ENCODE measurements around the gene AREG. TPM values are rescaled to one million over a fixed set of nuclear protein-coding genes. Genes with fewer than 3 reads are reported as not detected.
A peak's percentile ranks its signal among the peaks of the same experiment; 100 is the strongest.
"Not testable (repeated sequence)": the region's sequence is repeated elsewhere in the genome, so short reads cannot be mapped to it uniquely, and the experiment has no call there.

Gene AREG
- under 1 TPM; 0.11 to 0.76 (median 0.16) TPM for polyA plus RNA-seq (ENCODE audit: insufficient read length in 3 of 3)
- long read RNA-seq, donor 1 = 0 reads
- long read RNA-seq, donor 2 = 0 reads
- long read RNA-seq, donor 3 = 0 reads
- long read RNA-seq, donor 4 = 0 reads
- long read RNA-seq, donor 5 = 0 reads
- long read RNA-seq, donor 6 = 0 reads
- long read RNA-seq, donor 7 = 0 reads
- long read RNA-seq, donor 8 = 0 reads
- long read RNA-seq, donor 9, partial matches to known transcripts = 0 of 1 reads
- long read RNA-seq, donor 9, other reads (novel, unspliced or antisense) = 0 of 1 reads
- long read RNA-seq, donor 10 = 0 reads
- long read RNA-seq, donor 11 = 0 reads
- long read RNA-seq, donor 12 = 0 reads
- long read RNA-seq, donor 13 = 0 reads
- long read RNA-seq, donor 14 = 0 reads
- long read RNA-seq, donor 15 = 0 reads
- long read RNA-seq, donor 16 = 0 reads

GRCh38 chr4:74444891-74445642, at the start of gene AREG:
Gene AREG, plus strand, starts transcription at chr4:74445136. Its CDS starts 210 bp downstream, at chr4:74445346.
- DNase-seq (ENCODE audit: extremely low read depth in 1 of 11, low read depth in 9 of 11, low spot score in 4 of 11) = peak in 8 of 11 donors; percentile 14 to 27 (median 24)

- DNase-seq (ENCODE audit: extremely low read depth in 1 of 11, low read depth in 9 of 11, low spot score in 4 of 11) = no peak
Measured at GRCh38 chr4:74395633-74396032, 49.3 kb upstream of the AREG start.

GRCh38 chr4:74397748-74398426, 47.0 kb upstream of the AREG start:
- DNase-seq (ENCODE audit: extremely low read depth in 1 of 11, low read depth in 9 of 11, low spot score in 4 of 11) = no peak

- DNase-seq (ENCODE audit: extremely low read depth in 1 of 11, low read depth in 9 of 11, low spot score in 4 of 11) = not testable (repeated sequence)
Measured at GRCh38 chr4:74398894-74399589, 45.9 kb upstream of the AREG start.

GRCh38 chr4:74400395-74400794, 44.5 kb upstream of the AREG start:
- no peak for DNase-seq (ENCODE audit: extremely low read depth in 1 of 11, low read depth in 9 of 11, low spot score in 4 of 11)

GRCh38 chr4:74402692-74403456, 42.1 kb upstream of the AREG start:
- no peak for DNase-seq (ENCODE audit: extremely low read depth in 1 of 11, low read depth in 9 of 11, low spot score in 4 of 11)

GRCh38 chr4:74407891-74408290, 37.0 kb upstream of the AREG start:
- no peak for DNase-seq (ENCODE audit: extremely low read depth in 1 of 11, low read depth in 9 of 11, low spot score in 4 of 11)

GRCh38 chr4:74408639-74409038, 36.3 kb upstream of the AREG start:
- DNase-seq (ENCODE audit: extremely low read depth in 1 of 11, low read depth in 9 of 11, low spot score in 4 of 11) = no peak

- no peak for DNase-seq (ENCODE audit: extremely low read depth in 1 of 11, low read depth in 9 of 11, low spot score in 4 of 11)
Measured at GRCh38 chr4:74410272-74410671, 34.7 kb upstream of the AREG start.

GRCh38 chr4:74412225-74412624, 32.7 kb upstream of the AREG start:
- DNase-seq (ENCODE audit: extremely low read depth in 1 of 11, low read depth in 9 of 11, low spot score in 4 of 11) = no peak

- no peak for DNase-seq (ENCODE audit: extremely low read depth in 1 of 11, low read depth in 9 of 11, low spot score in 4 of 11)
Measured at GRCh38 chr4:74413265-74413664, 31.7 kb upstream of the AREG start.

GRCh38 chr4:74414149-74414809, 30.7 kb upstream of the AREG start:
- DNase-seq (ENCODE audit: extremely low read depth in 1 of 11, low read depth in 9 of 11, low spot score in 4 of 11) = no peak

- DNase-seq (ENCODE audit: extremely low read depth in 1 of 11, low read depth in 9 of 11, low spot score in 4 of 11) = no peak
Measured at GRCh38 chr4:74415602-74416300, 29.2 kb upstream of the AREG start.

GRCh38 chr4:74418063-74418670, 26.8 kb upstream of the AREG start:
- DNase-seq (ENCODE audit: extremely low read depth in 1 of 11, low read depth in 9 of 11, low spot score in 4 of 11) = no peak

GRCh38 chr4:74420863-74421262, 24.1 kb upstream of the AREG start:
- DNase-seq (ENCODE audit: extremely low read depth in 1 of 11, low read depth in 9 of 11, low spot score in 4 of 11) = no peak

GRCh38 chr4:74423104-74423503, 21.8 kb upstream of the AREG start:
- DNase-seq (ENCODE audit: extremely low read depth in 1 of 11, low read depth in 9 of 11, low spot score in 4 of 11) = peak in 3 of 11 donors; percentile 5 to 25 (median 9)

- DNase-seq (ENCODE audit: extremely low read depth in 1 of 11, low read depth in 9 of 11, low spot score in 4 of 11) = no peak
Measured at GRCh38 chr4:74424111-74424510, 20.8 kb upstream of the AREG start.
